Peyer's patch (tissue), 4 donors: ENCODE measurements around the gene BAIAP2. TPM values are rescaled to one million over a fixed set of nuclear protein-coding genes. Genes with fewer than 3 reads are reported as not detected.

Experiments
- DNase-seq, 3 donors: peaks; one replicate each; pipeline ENCODE4 v3.0.0-alpha.2; 2017 to 2019
- H3K27ac ChIP-seq, 4 donors: fragments of 200-600 bp; sonication (generic); one replicate each; pipeline ENCODE4 v1.5.1; 2016 to 2019
- H3K27me3 ChIP-seq, 2 donors: fragments of 200-600 bp; sonication (generic); one replicate each; pipeline ENCODE4 v1.5.1; 2019
- H3K36me3 ChIP-seq, 3 donors: fragments of 200-600 bp; sonication (generic); one replicate each; pipeline ENCODE4 v1.5.1; 2016 to 2019
- H3K4me1 ChIP-seq, 4 donors: fragments of 200-600 bp; sonication (generic); one replicate each; pipeline ENCODE4 v1.5.1; 2016 to 2019
- H3K4me3 ChIP-seq, 4 donors: fragments of 200-600 bp; sonication (generic); 1 replicate in 3 of 4; 2 replicates in 1 of 4; pipeline ENCODE4 v1.5.1; 2016 to 2019; ENCODE audit warnings: mild to moderate bottlenecking in 1 of 4
- H3K9me3 ChIP-seq, 4 donors: fragments of 200-600 bp; sonication (generic); one replicate each; pipeline ENCODE4 v1.5.1; 2016 to 2019; ENCODE audit warnings: mild to moderate bottlenecking in 1 of 4
- CTCF ChIP-seq, 6 experiments: fragments of 450-650 bp in 4 of 6; fragments of 200-600 bp in 2 of 6; sonication (generic) in 1 of 6; IDR thresholded peaks; one replicate each; pipeline ENCODE4 v1.5.1; 2017 to 2019; ENCODE audit warnings: antibody characterized with exemption in 6 of 6, mild to moderate bottlenecking in 3 of 6, moderate library complexity in 1 of 6
- POLR2A ChIP-seq, 2 donors: fragments of 450-650 bp; IDR thresholded peaks; one replicate each; pipeline ENCODE4 v1.5.1; 2017; ENCODE audit warnings: antibody characterized with exemption in 2 of 2, mild to moderate bottlenecking in 2 of 2, moderate library complexity in 2 of 2
- total RNA-seq, 4 donors: library from RNA; depleted of rRNA; stranded (reverse); fragments of >200 nt; gene quantifications; one replicate each; pipeline ENCODE4 v1.1.0, GENCODE V29; 2016

Gene BAIAP2
- total RNA-seq, 4 donors from 2014 or later = 10.2 to 61.9 (median 17.6) TPM

GRCh38 chr17:81120695-81121621 is 86.0 kb downstream of the BAIAP2 start:
- TF ChIP-seq POLR2A (IDR thresholded peaks at IDR 0.05) (no peak), CTCF (IDR thresholded peaks at IDR 0.05) (no peak)
- no peaks in the 10 kb centered on the region for H3K27me3 ChIP-seq
- H3K4me1 ChIP-seq = peaks cover 0 to 13% (median 2%) of the 10 kb centered on the region in 4 donors
- peaks cover 0 to 51% (median 0%) of the 10 kb centered on the region in 3 donors for H3K36me3 ChIP-seq
- H3K9me3 ChIP-seq = peaks cover 0 to 4% (median 0%) of the 10 kb centered on the region in 4 donors
- no peak for DNase-seq
- no peak overlapping the region for H3K4me3 ChIP-seq
- no peak overlapping the region for H3K27ac ChIP-seq

GRCh38 chr17:81121841-81122733 is 87.1 kb downstream of the BAIAP2 start:
- H3K4me1 ChIP-seq = peaks cover 0 to 13% (median 2%) of the 10 kb centered on the region in 4 donors
- no peak for TF ChIP-seq CTCF (IDR thresholded peaks at IDR 0.05)
- no peak for TF ChIP-seq POLR2A (IDR thresholded peaks at IDR 0.05)
- H3K27me3 ChIP-seq = no peaks in the 10 kb centered on the region
- peaks cover 0 to 4% (median 0%) of the 10 kb centered on the region in 4 donors for H3K9me3 ChIP-seq
- H3K36me3 ChIP-seq = peaks cover 0 to 44% (median 0%) of the 10 kb centered on the region in 3 donors
- H3K4me3 ChIP-seq = no peak overlapping the region
- no peak overlapping the region for H3K27ac ChIP-seq
- no peak for DNase-seq

- H3K27ac ChIP-seq = no peak overlapping the region
- H3K4me1 ChIP-seq = peaks cover 0 to 13% (median 2%) of the 10 kb centered on the region in 4 donors
- H3K36me3 ChIP-seq = peaks cover 0 to 34% (median 0%) of the 10 kb centered on the region in 3 donors
- peaks cover 0 to 4% (median 0%) of the 10 kb centered on the region in 4 donors for H3K9me3 ChIP-seq
- no peak for TF ChIP-seq POLR2A (IDR thresholded peaks at IDR 0.05)
- TF ChIP-seq CTCF (IDR thresholded peaks at IDR 0.05) = no peak
- no peaks in the 10 kb centered on the region for H3K27me3 ChIP-seq
- no peak for DNase-seq
- H3K4me3 ChIP-seq = no peak overlapping the region
These were observed 88.4 kb downstream of the BAIAP2 start for GRCh38 chr17:81123052-81124048.

- no peaks in the 10 kb centered on the region for H3K27me3 ChIP-seq
- no peak for TF ChIP-seq CTCF (IDR thresholded peaks at IDR 0.05)
- no peak for TF ChIP-seq POLR2A (IDR thresholded peaks at IDR 0.05)
- H3K9me3 ChIP-seq = peaks cover 0 to 4% (median 0%) of the 10 kb centered on the region in 4 donors
- H3K27ac ChIP-seq = no peak overlapping the region
- DNase-seq = no peak
- H3K36me3 ChIP-seq = peaks cover 0 to 30% (median 0%) of the 10 kb centered on the region in 3 donors
- H3K4me3 ChIP-seq = no peak overlapping the region
- peaks cover 0 to 4% (median 0%) of the 10 kb centered on the region in 4 donors for H3K4me1 ChIP-seq
These were observed 89.4 kb downstream of the BAIAP2 start for GRCh38 chr17:81124377-81124776.
